DND-41 (cell line): Measurements from ENCODE around the gene PRRT1B.

ENCODE experiments used
- CTCF ChIP-seq: IDR thresholded peaks from 2 replicates; pipeline ENCODE4 v1.5.1; 2012; ENCODE audit warnings: borderline replicate concordance, low read length, moderate library complexity, mild to moderate bottlenecking; ENCODE audit not compliant: poor library complexity, severe bottlenecking; ENCODE audit errors: extremely low read depth
- EZH2 ChIP-seq: IDR thresholded peaks from 3 replicates; pipeline ENCODE4 v1.6.1; 2012; ENCODE audit warnings: borderline replicate concordance, low read depth, mild to moderate bottlenecking, moderate library complexity, low read length, inconsistent platforms; ENCODE audit not compliant: severe bottlenecking

GRCh38 chr9:131607591-131607990 lies 62.3 kb downstream of the PRRT1B start:
- TF ChIP-seq EZH2 = no peak
- TF ChIP-seq CTCF = no peak
